Activated naive CD8-positive, alpha-beta T cell (primary cell): ENCODE results near the gene HS3ST4.

Experiments
- H3K27ac Mint-ChIP-seq: one replicate; pipeline ENCODE4 v1.8.0; 2021; ENCODE audit warnings: mixed read lengths
- H3K27me3 Mint-ChIP-seq: one replicate; pipeline ENCODE4 v1.8.0; 2021; ENCODE audit warnings: mixed read lengths
- H3K36me3 Mint-ChIP-seq: one replicate; pipeline ENCODE4 v1.8.0; 2021; ENCODE audit warnings: mixed read lengths
- H3K4me1 Mint-ChIP-seq: one replicate; pipeline ENCODE4 v1.8.0; 2021; ENCODE audit warnings: low read depth, mixed read lengths
- H3K4me3 Mint-ChIP-seq: one replicate; pipeline ENCODE4 v1.8.0; 2021; ENCODE audit warnings: mild to moderate bottlenecking, mixed read lengths
- H3K9me3 Mint-ChIP-seq: one replicate; pipeline ENCODE4 v1.8.0; 2021; ENCODE audit warnings: low read depth, mixed read lengths

The HS3ST4 gene

GRCh38 chr16:26149364-26150190 lies 457.8 kb downstream of the HS3ST4 start:
- H3K36me3 Mint-ChIP-seq = no peaks in the 10 kb centered on the region
- no peaks in the 10 kb centered on the region for H3K4me1 Mint-ChIP-seq
- H3K27me3 Mint-ChIP-seq = peaks cover 14% of the 10 kb centered on the region
- H3K27ac Mint-ChIP-seq = no peak overlapping the region
- no peaks in the 10 kb centered on the region for H3K9me3 Mint-ChIP-seq
- H3K4me3 Mint-ChIP-seq = no peak overlapping the region

GRCh38 chr16:26155221-26155620 lies 463.5 kb downstream of the HS3ST4 start:
- Mint-ChIP-seq H3K4me1 (no peaks in the 10 kb centered on the region), H3K9me3 (no peaks in the 10 kb centered on the region), H3K4me3 (no peak overlapping the region), H3K27me3 (peaks cover 5% of the 10 kb centered on the region), H3K36me3 (no peaks in the 10 kb centered on the region), H3K27ac (no peak overlapping the region)

GRCh38 chr16:26157319-26157718 lies 465.6 kb downstream of the HS3ST4 start:
- no peaks in the 10 kb centered on the region for H3K36me3 Mint-ChIP-seq
- no peaks in the 10 kb centered on the region for H3K9me3 Mint-ChIP-seq
- no peak overlapping the region for H3K27ac Mint-ChIP-seq
- H3K4me1 Mint-ChIP-seq = no peaks in the 10 kb centered on the region
- H3K4me3 Mint-ChIP-seq = no peak overlapping the region
- no peaks in the 10 kb centered on the region for H3K27me3 Mint-ChIP-seq

- no peak overlapping the region for H3K4me3 Mint-ChIP-seq
- H3K4me1 Mint-ChIP-seq = no peaks in the 10 kb centered on the region
- no peaks in the 10 kb centered on the region for H3K9me3 Mint-ChIP-seq
- no peak overlapping the region for H3K27ac Mint-ChIP-seq
- H3K36me3 Mint-ChIP-seq = no peaks in the 10 kb centered on the region
- H3K27me3 Mint-ChIP-seq = no peaks in the 10 kb centered on the region
Measured at GRCh38 chr16:26158142-26158759, 466.5 kb downstream of the HS3ST4 start.

GRCh38 chr16:26161461-26162180 lies 469.9 kb downstream of the HS3ST4 start:
- H3K4me1 Mint-ChIP-seq = no peaks in the 10 kb centered on the region
- no peak overlapping the region for H3K4me3 Mint-ChIP-seq
- no peaks in the 10 kb centered on the region for H3K27me3 Mint-ChIP-seq

GRCh38 chr16:26169473-26169872 lies 477.7 kb downstream of the HS3ST4 start:
- no peak overlapping the region for H3K27ac Mint-ChIP-seq
- H3K36me3 Mint-ChIP-seq = no peaks in the 10 kb centered on the region
- peaks cover 29% of the 10 kb centered on the region for H3K27me3 Mint-ChIP-seq
- no peaks in the 10 kb centered on the region for H3K4me1 Mint-ChIP-seq
- no peak overlapping the region for H3K4me3 Mint-ChIP-seq
- no peaks in the 10 kb centered on the region for H3K9me3 Mint-ChIP-seq

More at GRCh38 chr16:26161461-26162180, 469.9 kb downstream of the HS3ST4 start:
- H3K36me3 Mint-ChIP-seq = no peaks in the 10 kb centered on the region
- no peak overlapping the region for H3K27ac Mint-ChIP-seq
- H3K9me3 Mint-ChIP-seq = no peaks in the 10 kb centered on the region

GRCh38 chr16:26175944-26176343 lies 484.2 kb downstream of the HS3ST4 start:
- Mint-ChIP-seq H3K36me3 (no peaks in the 10 kb centered on the region), H3K9me3 (no peaks in the 10 kb centered on the region), H3K4me1 (no peaks in the 10 kb centered on the region), H3K27ac (no peak overlapping the region), H3K27me3 (peaks cover 19% of the 10 kb centered on the region), H3K4me3 (no peak overlapping the region)

GRCh38 chr16:26177438-26177837 lies 485.7 kb downstream of the HS3ST4 start:
- Mint-ChIP-seq H3K4me1 (no peaks in the 10 kb centered on the region), H3K27me3 (peaks cover 10% of the 10 kb centered on the region), H3K9me3 (no peaks in the 10 kb centered on the region), H3K27ac (no peak overlapping the region), H3K36me3 (no peaks in the 10 kb centered on the region), H3K4me3 (no peak overlapping the region)

GRCh38 chr16:26178298-26178697 lies 486.5 kb downstream of the HS3ST4 start:
- Mint-ChIP-seq H3K4me3 (no peak overlapping the region), H3K36me3 (no peaks in the 10 kb centered on the region), H3K27me3 (peaks cover 7% of the 10 kb centered on the region), H3K27ac (no peak overlapping the region), H3K4me1 (no peaks in the 10 kb centered on the region), H3K9me3 (no peaks in the 10 kb centered on the region)

GRCh38 chr16:26186091-26186615 lies 494.4 kb downstream of the HS3ST4 start:
- no peaks in the 10 kb centered on the region for H3K9me3 Mint-ChIP-seq
- H3K27me3 Mint-ChIP-seq = peaks cover 16% of the 10 kb centered on the region
- no peak overlapping the region for H3K4me3 Mint-ChIP-seq
- no peaks in the 10 kb centered on the region for H3K4me1 Mint-ChIP-seq
- H3K36me3 Mint-ChIP-seq = no peaks in the 10 kb centered on the region
- H3K27ac Mint-ChIP-seq = no peak overlapping the region
